Middle frontal gyrus (tissue), 1 donor: ENCODE data around the gene TKTL1.

Experiments used
- DNase-seq: peaks from one replicate; pipeline ENCODE4 v3.0.0-alpha.2; 2015; ENCODE audit warnings: low spot score; ENCODE audit errors: extremely low spot score

TKTL1 gene

GRCh38 chrX:154360155-154360713, 64.6 kb downstream of the TKTL1 start:
- DNase-seq = no peak

GRCh38 chrX:154362085-154362742, 66.6 kb downstream of the TKTL1 start:
- DNase-seq = no peak

DNA sequence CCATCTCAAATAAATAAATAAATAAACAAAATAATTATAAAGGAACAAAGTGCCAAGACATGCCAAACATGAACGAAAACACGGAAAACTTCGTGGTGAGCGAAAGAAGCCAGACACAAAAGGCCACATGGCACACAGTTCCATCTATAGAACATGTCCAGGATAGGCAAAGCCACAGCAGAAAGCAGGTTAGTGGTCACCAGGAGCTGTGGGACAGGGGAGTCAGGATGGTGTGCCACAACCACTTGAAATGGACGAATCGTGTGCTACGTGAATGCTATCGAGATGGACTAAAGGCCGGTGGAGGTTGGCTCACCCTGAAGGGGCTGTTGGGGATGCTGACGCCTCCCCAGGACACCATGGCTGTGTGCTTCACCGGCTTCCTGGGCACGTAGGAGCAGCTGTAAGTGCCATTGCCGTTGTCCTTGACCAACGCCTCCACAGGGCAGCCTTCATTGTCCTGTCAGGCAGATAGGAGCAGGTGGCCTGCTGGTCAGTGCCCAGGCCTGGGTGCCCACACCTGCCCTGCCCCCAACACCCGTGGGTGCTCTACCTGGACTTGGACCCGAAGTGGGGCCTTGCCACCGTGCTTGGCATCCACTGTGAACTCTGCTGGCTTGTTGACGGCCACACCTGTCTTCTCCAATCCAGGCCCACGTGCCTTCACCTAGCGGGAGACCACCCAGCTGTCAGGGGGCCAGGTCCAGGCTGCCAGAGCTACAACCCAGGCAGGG, 68.3 kb downstream of the TKTL1 start:
- DNase-seq = no peak

GRCh38 chrX:154365052-154365600, 69.5 kb downstream of the TKTL1 start:
- no peak for DNase-seq

DNA sequence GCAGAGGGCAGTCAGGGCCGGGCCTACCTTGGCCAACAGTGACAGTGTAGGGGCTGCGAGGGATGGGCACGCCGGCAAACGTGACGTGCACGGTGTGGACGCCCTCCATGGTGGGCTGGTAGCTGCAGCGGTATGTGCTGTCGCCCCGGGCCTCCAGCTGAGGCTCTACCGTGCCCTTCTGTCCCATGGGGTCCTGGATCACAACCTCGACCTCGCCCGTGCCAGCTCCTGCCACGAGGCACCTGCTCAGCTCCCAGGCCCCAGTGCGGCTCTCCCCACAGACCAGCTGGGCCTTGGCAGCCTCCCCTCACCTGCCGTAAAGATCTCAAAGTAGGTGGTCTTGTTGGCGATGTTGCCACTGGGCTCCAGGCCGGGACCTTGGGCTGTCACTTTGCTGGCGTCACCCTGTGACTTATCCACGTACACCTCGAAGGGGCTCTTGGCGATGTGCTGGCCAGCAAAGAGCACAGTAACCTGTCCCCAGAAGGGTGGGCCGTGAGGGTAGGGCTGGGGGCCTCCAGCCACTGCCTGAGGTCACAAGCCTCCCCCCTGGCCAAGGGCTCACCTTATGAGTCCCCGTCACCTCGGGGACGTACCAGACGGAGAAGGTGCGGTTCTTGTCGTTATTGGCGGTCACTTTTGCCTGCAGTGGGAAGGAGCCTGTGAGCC, 70.5 kb downstream of the TKTL1 start:
- DNase-seq = no peak

DNA sequence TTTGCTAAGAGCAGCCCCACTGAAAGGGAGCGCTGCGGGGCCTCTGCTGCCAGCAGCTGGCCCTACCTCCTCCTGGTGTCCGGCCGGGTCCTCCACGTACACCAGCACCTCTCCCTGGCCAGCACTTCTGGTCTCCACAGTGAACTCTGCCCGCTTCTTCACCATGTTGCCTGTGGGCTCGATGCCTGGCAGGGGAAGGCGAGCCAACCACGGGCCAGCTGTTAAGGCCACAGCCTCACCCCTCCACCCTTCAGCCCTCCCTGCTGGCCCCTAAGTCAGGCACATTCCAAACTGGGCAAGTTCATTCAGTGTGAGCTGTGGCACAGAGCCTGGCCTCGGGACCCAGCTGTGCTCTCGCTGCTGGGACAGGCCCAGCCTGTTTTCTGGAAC, 71.1 kb downstream of the TKTL1 start:
- no peak for DNase-seq

GRCh38 chrX:154367474-154368308, 72.1 kb downstream of the TKTL1 start:
- DNase-seq = no peak

DNA sequence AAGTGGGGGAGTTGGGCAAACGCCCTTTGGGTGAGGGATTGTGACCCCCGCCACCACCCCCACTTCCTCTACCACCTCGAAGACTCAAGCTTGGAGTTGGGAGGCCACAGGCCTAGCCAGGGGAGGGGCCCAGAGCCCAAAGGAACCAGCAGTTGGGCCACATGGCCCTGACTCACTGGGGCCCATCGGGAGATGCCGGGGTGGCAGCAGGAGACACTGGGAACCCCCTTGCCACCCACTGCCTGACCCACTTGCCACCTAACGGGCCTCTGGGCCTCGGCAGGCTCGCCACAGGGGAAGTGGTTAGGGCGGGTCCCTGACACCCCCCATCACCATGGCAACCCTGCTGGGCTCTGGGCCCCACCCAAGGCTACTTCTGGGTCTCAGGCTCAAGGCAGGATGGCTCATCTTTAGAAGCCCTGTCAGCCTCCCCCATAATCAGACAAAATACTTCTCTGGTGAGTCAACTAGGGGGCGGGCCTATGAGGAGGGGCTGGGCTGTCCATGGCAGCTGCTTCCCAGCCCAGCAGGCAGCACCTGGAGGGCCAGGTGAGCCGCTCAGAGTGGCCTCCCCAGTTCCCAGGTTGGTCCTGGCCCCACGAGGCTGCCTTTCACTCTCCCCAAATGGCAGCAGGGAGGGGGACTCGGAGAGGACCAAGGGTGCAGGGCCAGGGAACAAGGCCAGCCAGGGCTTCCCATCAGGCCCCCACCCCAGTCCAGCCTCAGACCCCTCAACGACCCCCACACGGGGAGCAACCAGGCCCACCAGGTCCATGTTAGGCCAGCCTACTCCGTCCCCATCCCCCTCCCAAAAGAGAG, 73.2 kb downstream of the TKTL1 start:
- DNase-seq = no peak

GRCh38 chrX:154369449-154370299, 74.1 kb downstream of the TKTL1 start:
- peak; percentile 18 for DNase-seq

- no peak for DNase-seq
Measured at GRCh38 chrX:154370300-154371016, 74.9 kb downstream of the TKTL1 start.

DNA sequence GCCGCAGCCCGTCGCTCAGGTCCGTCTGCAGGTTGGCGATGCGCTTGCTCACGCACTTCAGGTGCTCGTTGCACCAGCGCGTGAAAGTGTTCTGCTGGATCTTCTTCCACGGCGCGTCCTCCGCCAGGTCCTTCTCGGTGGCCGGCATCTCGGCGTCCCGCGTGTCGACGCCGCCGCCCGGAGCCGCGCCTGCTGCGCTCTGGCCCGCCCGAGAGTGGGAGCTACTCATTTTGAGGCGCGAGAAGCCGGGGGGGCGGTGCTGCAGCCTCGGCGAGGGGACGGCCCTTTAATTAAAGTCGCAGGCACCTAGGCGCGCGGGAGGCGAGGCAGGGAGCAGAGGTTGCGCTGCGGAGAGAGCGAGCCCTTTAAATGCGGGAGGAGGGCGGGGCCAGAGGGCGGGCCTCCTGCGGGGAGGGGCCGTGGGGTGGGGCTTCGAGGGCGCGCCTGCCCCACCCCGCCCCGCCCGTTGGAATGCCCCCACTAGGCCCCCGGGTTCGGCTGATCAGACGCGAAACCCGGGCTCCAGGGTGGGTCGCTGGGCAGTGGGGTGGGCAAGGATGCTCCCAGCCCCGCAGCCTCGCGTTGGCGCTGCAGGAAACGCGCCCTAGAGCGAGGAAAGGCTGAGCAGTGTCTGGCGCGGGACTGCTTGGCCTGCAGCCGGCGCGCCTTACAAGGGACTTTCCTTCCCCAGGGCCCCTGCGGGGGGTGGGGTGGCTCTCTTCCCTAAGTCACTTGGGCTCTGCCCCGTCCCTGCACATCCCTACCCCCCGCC, 75.6 kb downstream of the TKTL1 start:
- peak; percentile 69 for DNase-seq

- DNase-seq = no peak
Measured at GRCh38 chrX:154371789-154372300, 76.2 kb downstream of the TKTL1 start.

DNA sequence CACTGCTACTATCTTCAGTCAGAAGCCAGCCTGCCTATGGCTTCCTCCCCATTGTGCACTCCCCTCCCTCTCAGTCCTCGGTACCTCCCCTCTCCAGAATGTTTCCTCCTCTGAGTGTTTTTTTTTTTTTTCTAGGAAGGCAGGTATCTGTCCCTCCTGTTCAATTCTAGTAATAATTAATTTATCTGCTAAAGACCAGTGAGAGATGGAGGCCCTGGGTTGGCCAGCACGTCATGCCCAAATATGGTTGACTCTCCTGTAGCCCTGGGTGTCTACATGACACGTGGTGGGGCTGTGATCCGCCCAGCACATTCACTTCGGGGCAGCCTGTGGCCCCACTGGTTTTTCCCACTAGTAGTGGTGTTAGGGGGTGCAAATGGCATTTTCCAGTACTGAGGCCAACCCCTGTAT, 77.0 kb downstream of the TKTL1 start:
- DNase-seq = no peak

GRCh38 chrX:154373340-154374306, 78.0 kb downstream of the TKTL1 start:
- DNase-seq = no peak

- no peak for DNase-seq
Measured at GRCh38 chrX:154374313-154375155, 78.9 kb downstream of the TKTL1 start, which contains the start of gene FLNA. Gene FLNA (minus strand): TSS chrX:154374634. CDS start chrX:154371245, 3,389 bp downstream.
